Measurements from ENCODE around the gene TICAM1.
"Not testable (repeated sequence)": the region's sequence is repeated elsewhere in the genome, so short reads cannot be mapped to it uniquely, and the experiment has no call there.

Gene TICAM1

DNA sequence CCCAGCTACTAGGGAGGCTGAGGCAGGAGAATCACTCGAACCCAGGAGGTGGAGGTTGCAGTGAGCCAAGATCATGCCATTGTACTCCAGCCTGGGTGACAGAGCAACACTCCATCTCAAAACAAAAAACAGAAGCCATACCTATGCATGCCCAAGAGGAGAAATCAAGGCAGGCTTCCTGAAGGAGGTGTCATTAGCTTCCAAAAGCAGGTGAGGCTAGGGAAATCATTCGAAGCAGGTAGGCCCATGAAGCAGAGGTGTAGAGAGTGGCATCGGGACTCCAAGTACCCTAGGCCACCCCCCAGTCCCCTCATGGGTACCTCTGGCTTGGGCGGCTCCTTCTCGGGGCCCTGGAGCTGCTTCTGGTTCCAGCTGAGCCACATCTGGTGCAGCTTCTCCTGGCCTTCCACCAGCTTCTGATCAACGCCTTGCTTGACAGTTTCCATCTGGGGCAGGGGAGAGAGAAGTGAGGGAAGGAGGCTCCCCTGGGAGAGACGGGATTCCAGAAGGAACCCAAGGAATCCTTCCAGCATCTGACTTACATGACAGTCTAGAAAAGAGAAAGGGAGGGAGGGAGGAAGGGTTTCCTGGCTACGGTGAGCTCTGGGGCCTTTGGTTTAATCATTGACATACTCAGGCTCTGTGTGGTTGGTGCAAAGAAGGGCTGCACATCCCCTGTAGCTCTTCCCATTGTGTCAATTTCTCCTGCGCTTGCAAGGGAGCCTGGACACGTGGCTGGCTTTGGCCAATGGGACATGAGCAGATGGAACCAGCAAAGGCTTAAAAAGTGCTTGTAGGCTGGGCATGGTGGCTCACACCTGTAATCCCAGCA lies 13.1 kb upstream of the TICAM1 start:
- FAIRE-seq: no peak

GRCh38 chr19:4843647-4843965 lies 12.1 kb upstream of the TICAM1 start:
- no peak for FAIRE-seq

DNA sequence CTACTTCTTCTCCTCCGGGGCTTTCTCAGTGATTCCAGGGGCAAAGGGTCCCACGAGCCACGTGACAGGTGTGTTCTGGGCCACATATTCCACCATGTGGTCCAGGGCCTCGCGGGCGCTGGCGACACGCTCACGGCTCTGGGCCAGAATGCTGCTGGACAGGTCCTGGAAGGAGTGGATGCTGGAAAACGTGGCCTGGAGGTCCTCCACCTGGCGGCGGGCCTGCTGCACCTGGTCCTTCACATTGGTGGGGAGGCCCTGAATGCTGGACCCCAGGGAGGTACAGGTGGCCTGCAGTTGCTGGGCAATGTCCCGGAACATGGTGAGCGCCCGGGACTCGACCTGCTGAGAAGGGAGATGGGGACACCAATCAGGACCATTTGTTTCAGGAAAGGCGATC lies 7.7 kb upstream of the TICAM1 start:
- no peak for FAIRE-seq

GRCh38 chr19:4832776-4833175 lies 1.3 kb upstream of the TICAM1 start:
- FAIRE-seq: no peak

DNA sequence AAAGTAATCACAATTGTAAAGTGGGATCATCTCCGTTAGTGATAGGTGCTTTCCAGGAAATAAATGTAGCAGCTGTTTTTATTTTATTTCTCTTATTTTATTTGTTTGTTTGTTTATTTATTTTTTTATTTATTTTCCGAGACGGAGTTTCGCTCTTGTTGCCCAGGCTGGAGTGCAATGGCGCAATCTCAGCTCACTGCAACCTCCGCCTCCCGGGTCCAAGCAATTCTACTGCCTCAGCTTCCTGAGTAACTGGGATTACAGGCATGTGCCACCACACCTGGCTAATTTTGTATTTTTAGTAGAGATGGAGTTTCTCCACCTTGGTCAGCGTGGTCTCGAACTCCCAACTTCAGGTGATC lies 448 bp upstream of the TICAM1 start:
- not testable (repeated sequence) for FAIRE-seq

GRCh38 chr19:4830768-4831265 lies 695 bp downstream of the TICAM1 start:
- FAIRE-seq: no peak

GRCh38 chr19:4830332-4830731 lies 1.2 kb downstream of the TICAM1 start:
- FAIRE-seq: no peak

DNA sequence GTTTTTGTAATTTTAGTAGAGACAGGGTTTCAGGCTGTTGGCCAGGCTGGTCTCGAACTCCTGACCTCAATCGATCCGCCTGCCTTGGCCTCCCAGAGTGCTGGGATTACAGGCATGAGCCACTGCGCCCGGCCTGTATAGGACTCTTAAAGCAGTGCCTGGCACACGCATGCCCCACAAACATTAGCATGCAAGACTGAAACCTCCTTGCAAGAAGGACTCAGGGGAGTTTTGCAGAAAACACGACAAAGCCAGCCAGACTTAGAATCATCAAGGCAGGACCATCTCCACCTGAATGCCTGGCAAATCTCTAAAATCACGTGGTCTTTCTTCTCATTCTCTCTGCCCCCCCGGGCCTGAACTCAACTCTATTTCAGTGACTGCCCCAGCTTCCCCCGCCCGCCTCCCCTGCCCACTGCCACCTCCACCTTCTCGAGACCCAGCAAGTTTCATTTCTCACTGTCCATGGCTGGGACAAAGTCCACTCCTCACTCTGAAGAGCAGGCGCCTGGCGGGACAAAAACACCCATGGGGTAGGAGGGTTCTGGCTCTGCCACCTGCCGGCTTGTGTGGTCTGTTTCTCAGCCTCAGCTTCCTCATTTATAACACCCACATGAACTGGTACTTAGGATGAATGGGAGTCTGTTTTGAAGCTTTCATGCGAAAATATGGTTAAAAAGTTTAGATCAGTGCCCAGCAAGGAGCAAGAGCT lies 2.4 kb downstream of the TICAM1 start:
- FAIRE-seq: no peak

GRCh38 chr19:4823577-4823976 lies 7.9 kb downstream of the TICAM1 start:
- FAIRE-seq: no peak

DNA sequence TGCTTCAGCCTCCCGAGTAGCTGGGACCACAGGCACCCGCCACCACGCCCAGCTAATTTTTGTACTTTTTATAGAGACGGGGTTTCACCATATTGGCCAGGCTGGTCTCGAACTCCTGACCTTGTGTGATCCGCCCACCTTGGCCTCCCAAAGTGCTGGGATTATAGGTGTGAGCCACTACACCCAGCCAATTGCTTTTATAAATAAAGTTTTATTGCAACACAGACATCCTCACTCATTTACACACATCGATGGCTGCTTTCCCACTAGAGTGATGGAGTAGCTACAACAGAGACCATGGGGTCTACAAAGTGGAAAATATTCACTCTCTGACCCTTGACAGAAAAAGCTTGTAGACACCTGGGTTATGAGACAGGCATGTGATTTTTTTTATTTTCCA lies 9.2 kb downstream of the TICAM1 start:
- FAIRE-seq: not testable (repeated sequence)

DNA sequence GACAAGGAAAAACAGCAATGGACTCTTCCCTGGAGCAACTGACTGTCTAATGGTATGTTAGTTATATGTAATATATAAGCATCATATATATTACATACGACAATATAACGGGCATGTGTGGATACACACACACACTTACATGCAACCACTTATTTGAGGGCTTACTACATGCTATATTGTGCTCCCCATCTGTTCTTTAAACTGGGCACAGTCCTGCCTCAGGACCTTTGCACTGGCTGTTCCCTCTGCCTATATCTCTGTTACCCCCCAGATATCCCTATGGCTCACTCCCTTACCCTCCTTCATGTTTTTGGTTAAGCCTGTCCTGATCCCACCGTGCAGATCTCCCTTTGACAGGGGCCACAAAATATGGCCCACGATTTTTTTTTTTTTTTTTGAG lies 10.2 kb downstream of the TICAM1 start:
- FAIRE-seq: no peak

DNA sequence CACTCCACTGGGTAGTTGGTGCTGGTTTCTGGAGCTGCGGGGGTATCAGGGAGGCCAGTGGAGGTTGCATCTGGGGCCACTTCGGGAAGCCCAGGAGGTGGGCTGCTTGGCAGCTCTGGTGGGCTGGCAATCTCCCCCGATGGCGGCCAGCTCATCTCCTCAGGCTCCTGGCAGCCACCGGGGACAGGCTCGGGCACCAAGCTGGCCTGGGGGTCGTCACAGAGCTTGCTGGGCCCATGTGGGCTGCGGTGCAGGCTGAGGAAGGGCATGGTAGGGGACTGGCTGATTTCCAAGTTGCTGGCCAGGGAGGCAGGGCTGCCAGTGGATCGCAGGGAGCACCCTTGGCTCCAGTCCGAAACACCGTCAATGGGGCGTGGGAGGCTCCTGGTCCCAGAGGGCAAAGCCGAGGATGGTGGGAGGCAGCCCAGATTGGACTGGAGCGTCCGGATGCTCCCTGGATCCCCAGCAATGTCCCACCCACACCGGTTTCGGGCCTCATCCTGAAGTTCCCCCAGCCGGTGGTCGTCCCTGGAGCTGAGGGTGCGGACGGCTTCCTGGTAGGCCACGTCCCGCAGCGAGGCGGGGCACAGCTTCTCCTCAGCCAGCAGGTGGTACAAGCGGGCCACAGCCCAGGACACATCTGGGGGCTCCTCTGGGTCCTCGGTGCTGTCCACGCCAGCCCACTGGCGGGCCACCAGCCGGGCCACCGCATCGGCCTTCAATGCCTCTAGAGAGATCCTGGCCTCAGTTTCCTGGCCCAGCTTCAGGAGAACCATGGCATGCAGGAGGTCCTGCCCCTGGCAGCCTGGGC lies 13.8 kb downstream of the TICAM1 start:
- no peak for FAIRE-seq

GRCh38 chr19:4816950-4817278 lies 14.6 kb downstream of the TICAM1 start:
- no peak for FAIRE-seq

- FAIRE-seq: no peak
Observed at GRCh38 chr19:4816202-4816949, 15.1 kb downstream of the TICAM1 start.

GRCh38 chr19:4815426-4816201 lies 15.9 kb downstream of the TICAM1 start:
- FAIRE-seq: peak; percentile 36

DNA sequence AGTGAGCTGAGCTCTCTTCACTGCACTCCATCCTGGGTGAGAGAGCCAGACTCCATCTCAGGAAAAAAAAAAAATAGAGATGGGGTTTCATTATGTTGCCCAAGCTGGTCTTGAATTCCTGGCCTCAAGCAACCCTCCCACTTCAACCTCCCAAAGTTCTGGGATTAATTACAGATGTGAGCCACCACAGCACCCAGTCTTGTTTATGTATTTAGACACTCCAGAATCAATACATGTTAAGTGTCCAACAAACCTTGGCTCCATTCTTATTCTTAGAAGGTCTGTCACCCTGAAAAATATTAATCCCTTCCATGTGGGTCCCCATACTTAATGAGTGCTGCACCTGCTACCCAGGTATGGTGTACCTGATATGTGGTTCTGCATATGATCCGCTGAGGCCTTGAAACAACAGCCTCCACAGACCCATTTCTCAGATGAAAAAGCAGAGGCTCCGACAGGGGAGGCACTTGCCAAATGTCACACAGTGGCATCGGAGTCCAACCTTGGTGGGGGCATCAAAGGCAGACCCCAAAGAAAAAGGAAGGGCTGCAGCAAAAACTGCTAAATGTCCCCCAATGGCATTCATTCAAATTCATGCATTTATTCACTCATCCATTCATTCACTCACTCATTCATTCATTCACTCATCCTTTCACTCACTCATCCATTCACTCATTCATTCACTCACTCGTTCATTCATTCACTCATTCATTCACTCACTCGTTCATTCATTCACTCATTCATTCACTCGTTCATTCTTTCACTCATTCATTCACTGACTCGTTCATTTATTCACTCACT lies 16.7 kb downstream of the TICAM1 start:
- no peak for FAIRE-seq

DNA sequence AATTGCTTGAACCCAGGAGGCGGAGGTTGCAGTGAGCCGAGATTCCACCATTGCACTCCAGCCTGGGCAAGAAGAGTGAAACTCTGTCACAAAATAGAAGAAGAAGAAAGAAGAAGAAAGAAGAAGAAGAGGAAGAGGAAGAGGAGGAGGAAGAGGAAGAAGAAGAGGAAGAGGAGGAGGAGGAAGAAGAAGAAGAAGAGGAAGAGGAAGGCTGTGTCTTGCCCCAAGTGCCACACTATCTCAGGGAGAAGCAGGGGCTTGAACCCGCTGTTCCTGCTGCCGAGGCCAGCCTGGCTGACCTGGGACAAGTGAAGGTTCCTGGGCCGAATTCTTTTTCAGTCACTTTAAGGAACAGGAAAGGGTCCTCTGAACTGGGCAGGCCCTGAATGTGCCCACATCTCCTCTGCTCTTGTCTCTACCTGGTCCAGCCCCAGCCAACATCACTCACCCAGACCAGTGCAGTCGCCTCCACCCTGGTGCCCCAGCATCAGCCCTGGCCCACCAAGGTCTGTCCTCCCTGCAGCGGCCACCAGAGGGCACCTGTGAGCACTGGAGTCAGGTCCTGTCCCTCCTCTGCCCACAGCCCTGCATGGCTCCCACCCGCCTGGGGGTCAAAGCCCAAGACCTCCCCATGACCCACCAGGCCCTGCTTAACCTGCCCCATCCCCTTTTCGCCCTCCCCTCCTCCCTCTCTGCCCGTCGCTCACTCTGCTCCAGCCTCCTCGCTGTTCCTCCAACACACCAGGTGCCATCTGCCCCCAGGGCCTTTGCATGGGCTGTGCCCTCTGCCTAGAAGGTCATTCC lies 20.0 kb downstream of the TICAM1 start:
- FAIRE-seq: no peak

DNA sequence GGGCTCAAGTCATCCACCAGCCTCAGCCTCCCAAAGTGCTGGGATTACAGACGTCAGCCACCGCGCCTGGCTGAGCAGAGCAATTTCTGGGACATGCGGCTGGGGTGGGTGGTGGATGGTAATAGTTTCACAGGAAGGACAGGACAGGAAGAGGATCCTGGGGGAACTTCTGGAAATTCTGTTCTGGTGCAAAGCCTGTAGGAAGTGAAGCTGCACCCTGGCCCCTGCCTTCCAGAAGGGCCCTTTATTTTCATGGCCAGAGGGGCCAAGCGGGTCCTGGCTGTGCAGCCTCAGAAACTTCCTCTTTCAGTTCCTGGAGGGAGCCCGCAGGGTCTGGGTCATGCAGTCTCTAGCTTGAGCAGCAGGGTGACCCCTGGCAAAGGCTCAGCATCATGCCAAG lies 24.3 kb downstream of the TICAM1 start:
- FAIRE-seq: no peak

DNA sequence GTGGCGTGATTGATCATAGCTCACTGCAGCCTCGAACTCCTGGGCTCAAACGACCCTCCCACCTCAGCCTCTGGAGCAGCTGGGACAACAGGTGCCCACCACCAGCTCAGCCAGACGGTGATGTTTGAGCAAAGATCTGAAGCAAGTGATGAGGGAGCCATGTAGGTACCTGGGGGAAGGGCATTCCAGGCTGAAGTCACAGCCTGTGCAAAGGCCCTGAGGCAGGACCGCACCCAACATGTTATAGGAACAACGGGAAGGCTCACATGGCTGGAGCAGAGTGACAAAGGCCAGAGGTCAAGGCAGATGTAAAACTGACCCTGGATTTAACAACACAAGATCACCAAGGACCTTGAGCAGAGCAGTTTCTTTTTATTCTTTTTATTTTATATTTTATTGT lies 25.1 kb downstream of the TICAM1 start:
- FAIRE-seq: no peak

DNA sequence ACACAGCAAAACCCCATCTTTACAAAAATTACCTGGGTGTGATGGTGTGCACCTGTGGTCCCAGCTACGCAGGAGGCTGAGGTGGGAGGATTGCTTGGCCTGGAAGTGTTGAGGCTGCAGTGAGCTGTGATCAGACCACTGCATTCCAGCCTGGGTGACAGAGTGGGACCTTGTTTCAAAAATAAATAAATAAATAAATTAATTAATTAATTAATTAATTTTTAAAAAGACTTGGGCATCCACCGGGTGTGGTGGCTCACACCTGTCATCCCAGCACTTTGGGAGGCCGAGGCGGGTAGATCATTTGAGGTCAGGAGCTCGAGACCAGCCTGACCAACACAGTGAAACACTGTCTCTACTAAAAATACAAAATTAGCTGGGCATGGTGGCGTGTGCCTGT lies 26.4 kb downstream of the TICAM1 start:
- FAIRE-seq: not testable (repeated sequence)

All from colon (tissue), 2 donors.